ENCODE data around the gene TAF1D. TPM values are rescaled to one million over a fixed set of nuclear protein-coding genes. Genes with fewer than 3 reads are reported as not detected.

Gene TAF1D
- total RNA-seq, 1 experiment from 2014 or later: 272 TPM

DNA sequence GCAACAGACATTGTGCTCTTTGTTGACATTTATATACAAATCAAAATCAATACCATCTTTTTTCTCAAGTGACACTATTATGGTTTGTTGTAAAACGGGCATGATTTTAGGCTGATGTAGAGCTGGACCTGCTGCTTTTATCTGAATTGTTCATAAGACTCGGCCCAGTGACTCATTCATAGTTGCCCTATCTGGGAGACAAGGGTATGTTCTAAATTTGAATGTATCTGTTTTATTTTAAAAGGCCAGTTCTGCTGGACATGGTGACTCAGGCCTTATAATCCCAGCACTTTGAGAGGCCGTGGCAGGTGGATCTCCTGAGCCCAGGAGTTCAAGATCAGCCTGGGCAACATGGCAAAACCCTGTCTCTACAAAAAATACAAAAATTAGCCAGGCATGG, 40.5 kb downstream of the TAF1D start:
- no peak overlapping the region for H3K18ac ChIP-seq (ENCODE audit: insufficient read length, low read depth, low read length)
- H2BK120ac ChIP-seq (ENCODE audit: low read depth, low read length, poor library complexity, severe bottlenecking): no peak overlapping the region
- H3K27me3 ChIP-seq (ENCODE audit: insufficient read depth, low read length): no peaks in the 10 kb centered on the region
- no peak overlapping the region for H3K4me2 ChIP-seq (ENCODE audit: insufficient read depth, insufficient read length, low read length)
- H2BK5ac ChIP-seq (ENCODE audit: insufficient read length, low read length): no peak overlapping the region
- H3K23me2 ChIP-seq (ENCODE audit: insufficient read length, low read depth, low read length, poor library complexity, severe bottlenecking): no peaks in the 10 kb centered on the region
- Mint-ChIP-seq H3K36me3 (ENCODE audit: insufficient read depth in 1 of 3, low read depth in 3 of 3) (peaks cover 21 to 89% (median 62%) of the 10 kb centered on the region in 3 experiments; a peak in 6 of 7 replicates), H3K27ac (no peak overlapping the region), H3K4me1 (no peaks in the 10 kb centered on the region), H3K4me3 (no peak overlapping the region), H3K27me3 (ENCODE audit: low read depth) (no peaks in the 10 kb centered on the region), H3K9me3 (no peaks in the 10 kb centered on the region)
- H4K20me1 ChIP-seq (ENCODE audit: control insufficient read depth, insufficient read depth, insufficient read length): no peaks in the 10 kb centered on the region
- TF ChIP-seq CTCF (conservative IDR thresholded peaks at IDR 0.05): no peak
- no peak overlapping the region for H3K4ac ChIP-seq (ENCODE audit: low read depth, low read length)
- no peak overlapping the region for H2BK15ac ChIP-seq (ENCODE audit: low read depth, low read length)
- H3K79me2 ChIP-seq (ENCODE audit: insufficient read depth, low read length): no peaks in the 10 kb centered on the region
- no peak overlapping the region for H4K5ac ChIP-seq (ENCODE audit: insufficient read length, low read depth, low read length)
- no peak overlapping the region for H2AK5ac ChIP-seq (ENCODE audit: insufficient read length, low read length)
- no peaks in the 10 kb centered on the region for H3K79me1 ChIP-seq (ENCODE audit: insufficient read depth, low read depth, low read length, poor library complexity, severe bottlenecking)
- WGBS (ENCODE audit: extremely low coverage, insufficient read length, low lambda C conversion rate): no CpG with 5 or more reads among the region's 3 CpGs
- no peak overlapping the region for H4K91ac ChIP-seq (ENCODE audit: insufficient read length, low read depth, low read length)
- no peak overlapping the region for H4K8ac ChIP-seq (replicated peaks; ENCODE audit: insufficient read length, low read depth, low read length)
- no peaks in the 10 kb centered on the region for H3K4me1 ChIP-seq (ENCODE audit: insufficient read depth, low read length)
- DNase-seq: no peak
- H3K9ac ChIP-seq (ENCODE audit: extremely low read depth, insufficient read length, low read length): no peak overlapping the region
- H3K56ac ChIP-seq (ENCODE audit: insufficient read length, low read depth, low read length): no peak overlapping the region
- H2BK12ac ChIP-seq (ENCODE audit: insufficient read length, low read depth, low read length): no peak overlapping the region
- H2AFZ ChIP-seq (ENCODE audit: low read length): no peak overlapping the region
- H3K9me3 ChIP-seq (ENCODE audit: control insufficient read depth, low read depth, low read length): no peaks in the 10 kb centered on the region
- H3T11ph ChIP-seq (ENCODE audit: low read length): no peak overlapping the region
- H3K23ac ChIP-seq (ENCODE audit: insufficient read length, low read depth, low read length): no peak overlapping the region
- no peak overlapping the region for H2BK20ac ChIP-seq (ENCODE audit: low read depth, low read length, poor library complexity, severe bottlenecking)
- no peak overlapping the region for H3K14ac ChIP-seq (ENCODE audit: insufficient read depth, low read length)
- H3K27ac ChIP-seq (ENCODE audit: insufficient read length, low read depth, low read length): no peak overlapping the region
